HG02798 (cell line): Measurements from ENCODE around the gene SPOCK1.

Experiments
- ATAC-seq: cut with Tn5 transposase; IDR thresholded peaks from one replicate; pipeline ENCODE4 v1.9.1; 2021; ENCODE audit warnings: mild to moderate bottlenecking; ENCODE audit not compliant: unreplicated experiment, poor library complexity

SPOCK1 gene

GRCh38 chr5:137144656-137145055, 354.5 kb downstream of the SPOCK1 start:
- ATAC-seq = no peak

GRCh38 chr5:137142764-137143605, 356.1 kb downstream of the SPOCK1 start:
- peak; percentile 66 for ATAC-seq

DNA sequence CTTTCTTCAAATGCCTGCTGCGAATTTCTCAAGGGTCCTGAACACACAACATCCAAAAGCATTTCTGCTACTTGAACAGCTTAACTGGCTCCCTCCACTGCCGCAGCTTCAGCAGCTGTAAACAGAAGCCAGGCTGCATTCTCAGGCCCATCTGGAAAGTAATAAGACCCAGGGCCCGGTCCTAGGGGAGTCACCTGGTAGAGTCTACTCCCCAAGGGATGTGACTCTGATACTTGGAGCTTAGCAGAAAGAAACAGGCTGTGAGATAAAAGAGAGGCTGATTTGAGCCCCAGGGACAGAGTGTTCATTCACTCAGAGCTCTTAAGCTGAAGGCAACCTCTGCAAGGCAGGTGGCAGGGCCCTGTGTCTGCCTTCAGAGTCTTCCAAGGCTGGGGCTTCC, 356.8 kb downstream of the SPOCK1 start:
- peak; percentile 34 for ATAC-seq

DNA sequence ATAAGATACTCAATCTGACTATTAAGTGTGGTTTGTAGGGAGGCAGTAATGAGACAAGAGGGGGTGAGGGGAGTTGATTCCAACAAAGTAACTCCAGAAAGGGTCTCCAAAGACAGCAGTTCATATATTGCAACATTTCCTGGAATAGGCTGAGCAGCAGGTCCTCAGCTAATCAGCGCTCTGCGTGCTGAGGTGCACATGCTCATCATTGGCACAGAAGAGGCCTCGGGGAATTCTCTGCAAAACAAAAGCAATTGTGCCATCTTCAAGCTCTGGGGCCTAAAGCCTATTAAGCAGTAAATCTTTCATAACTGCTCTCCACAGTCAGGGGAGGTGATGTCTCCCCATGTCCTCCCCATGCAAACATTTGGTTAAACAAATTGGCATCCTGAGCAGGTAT, 357.3 kb downstream of the SPOCK1 start:
- ATAC-seq = no peak

- no peak for ATAC-seq
Measured at GRCh38 chr5:137136991-137137632, 362.0 kb downstream of the SPOCK1 start.

DNA sequence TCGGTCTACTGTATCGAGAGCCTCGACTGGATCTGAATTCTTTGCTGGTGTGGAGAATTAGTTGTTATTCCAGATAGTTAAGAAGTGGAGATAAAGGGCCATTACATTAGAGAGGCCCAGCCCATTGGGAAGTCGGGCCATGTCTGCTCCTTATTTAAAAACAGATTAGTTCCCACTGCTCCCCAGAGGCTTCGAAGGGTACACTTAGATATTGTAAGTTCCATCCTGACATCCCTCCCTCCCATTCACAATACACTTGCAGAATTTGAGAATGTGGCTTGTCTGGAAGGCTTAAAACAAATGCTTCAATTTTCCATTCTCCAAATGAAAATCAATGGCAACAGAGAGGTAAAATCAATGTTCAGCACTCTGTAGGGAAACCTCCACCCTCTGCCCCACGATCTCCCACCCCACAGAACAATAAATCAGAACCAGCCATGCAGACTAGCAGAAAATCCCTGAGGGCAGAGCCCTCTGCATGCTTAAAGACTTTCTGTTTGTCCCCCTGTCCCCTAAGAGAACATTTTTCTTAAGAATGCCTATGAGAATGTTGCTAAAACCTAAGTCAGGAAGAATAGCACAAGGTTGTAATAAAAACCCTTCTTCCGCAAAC, 364.1 kb downstream of the SPOCK1 start:
- no peak for ATAC-seq

- ATAC-seq = no peak
Measured at GRCh38 chr5:137129886-137130680, 369.0 kb downstream of the SPOCK1 start.

GRCh38 chr5:137128012-137128411, 371.1 kb downstream of the SPOCK1 start:
- ATAC-seq = no peak

DNA sequence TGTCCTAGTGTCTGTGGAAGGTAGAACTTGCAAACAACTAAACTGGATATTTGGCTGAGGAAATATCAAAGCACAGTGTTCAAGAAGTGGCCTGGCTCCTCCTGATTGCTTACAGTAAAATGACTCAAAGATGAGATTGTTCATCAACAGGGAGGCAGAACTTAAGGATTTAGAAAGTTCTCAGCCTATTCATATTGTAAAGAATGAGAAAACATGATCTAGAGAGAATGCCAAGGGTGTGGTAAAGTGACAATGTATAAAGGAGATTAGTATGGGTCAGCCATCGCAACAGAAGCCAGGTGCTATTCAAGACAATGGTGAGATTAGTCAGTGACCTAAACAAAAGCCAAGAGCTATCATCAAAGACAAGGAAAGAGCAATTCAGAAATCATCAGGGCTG, 372.3 kb downstream of the SPOCK1 start:
- ATAC-seq = no peak

DNA sequence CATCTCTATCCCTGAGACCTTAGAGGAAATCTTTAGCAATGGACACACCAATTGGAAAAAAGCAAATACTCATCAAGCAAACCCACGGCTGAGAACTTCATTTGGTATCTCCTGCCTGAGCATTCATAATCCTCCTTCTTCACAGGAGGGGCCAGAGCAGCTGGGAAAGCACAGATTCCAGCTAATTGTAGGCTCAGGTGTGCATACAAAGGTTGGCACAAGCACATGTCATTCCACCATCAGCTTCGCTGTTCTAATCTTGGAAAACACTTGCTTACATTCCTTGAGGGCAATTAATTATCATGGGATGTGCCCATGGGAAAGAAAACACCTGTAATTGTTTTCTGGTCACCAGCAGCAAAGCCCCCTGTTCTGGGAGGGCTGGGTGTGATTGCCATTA, 376.6 kb downstream of the SPOCK1 start:
- no peak for ATAC-seq

DNA sequence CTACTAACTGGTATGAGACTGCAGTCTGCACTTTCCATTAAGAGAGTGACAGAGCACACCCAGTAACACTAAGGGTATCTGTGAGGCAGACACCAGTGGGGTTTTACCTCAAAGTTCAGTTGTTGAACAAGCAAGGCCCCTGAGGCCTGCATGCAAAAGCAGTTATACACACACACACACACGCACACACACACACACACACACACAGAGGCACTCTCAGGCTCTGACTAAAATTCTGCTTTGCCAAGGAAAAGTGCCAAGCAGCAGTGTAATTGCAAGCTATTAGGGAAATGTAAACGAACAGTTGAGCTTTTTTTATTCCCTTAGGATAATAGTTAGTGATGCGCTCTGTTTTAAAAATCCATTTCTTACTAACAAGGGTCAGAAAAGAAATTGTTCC, 377.1 kb downstream of the SPOCK1 start:
- ATAC-seq = no peak

- ATAC-seq = no peak
Measured at GRCh38 chr5:137119321-137119720, 379.8 kb downstream of the SPOCK1 start.

DNA sequence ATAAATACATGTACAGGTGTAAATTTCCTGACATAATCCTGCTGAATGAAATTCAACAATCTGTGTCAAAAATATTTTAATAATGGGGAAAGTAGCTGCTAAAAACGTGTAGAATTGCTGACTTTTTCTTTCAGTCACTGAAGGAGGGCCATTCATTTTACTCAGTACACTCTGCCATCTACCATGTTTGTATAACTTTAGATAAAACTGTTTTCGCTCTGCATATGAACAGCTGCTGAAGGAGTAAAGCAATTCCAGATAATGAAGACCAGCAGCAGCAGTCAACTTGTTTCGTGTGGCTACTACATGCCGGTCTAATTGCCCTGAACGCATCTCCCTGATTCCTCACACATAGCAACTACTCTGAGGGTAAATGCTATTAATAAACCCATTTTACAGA, 380.5 kb downstream of the SPOCK1 start:
- no peak for ATAC-seq

DNA sequence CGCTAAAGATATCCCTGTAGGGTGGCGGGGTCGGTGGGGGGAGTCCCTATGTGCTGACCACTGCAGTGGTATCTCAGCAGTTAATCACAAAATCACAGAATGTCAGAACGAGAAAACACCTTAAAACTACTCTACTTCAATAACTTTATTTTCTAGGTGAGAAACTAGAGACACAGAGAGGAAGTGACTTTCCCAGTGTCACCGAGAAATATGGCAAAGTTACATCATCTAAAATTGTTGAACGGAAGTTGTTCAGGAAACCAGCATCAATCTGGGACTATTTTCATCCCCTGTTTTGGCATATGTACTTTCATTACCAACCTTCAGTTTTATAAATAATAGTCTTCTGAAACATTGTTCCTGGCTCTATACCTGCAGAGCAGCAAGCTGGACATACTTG, 384.0 kb downstream of the SPOCK1 start:
- ATAC-seq = no peak

DNA sequence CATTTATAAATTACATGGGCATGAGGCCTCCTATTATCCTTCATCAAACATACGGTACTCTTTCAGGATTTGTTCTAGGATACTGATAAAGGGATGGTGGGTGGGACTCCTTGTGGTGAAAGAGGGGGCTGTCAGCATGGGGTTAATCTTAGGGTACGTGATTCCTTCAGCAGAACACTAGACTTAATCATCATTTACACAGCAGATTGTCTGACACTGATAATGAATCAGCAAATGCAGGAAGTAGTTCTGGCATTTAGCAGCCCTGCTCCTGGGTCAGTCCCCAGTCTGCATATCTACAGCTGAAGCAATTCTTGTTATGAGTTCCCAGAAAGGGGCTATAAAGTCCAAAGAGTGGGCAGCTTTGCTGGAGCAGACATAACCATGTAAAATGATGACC, 384.6 kb downstream of the SPOCK1 start:
- ATAC-seq = no peak

GRCh38 chr5:137113939-137114338, 385.2 kb downstream of the SPOCK1 start:
- no peak for ATAC-seq

DNA sequence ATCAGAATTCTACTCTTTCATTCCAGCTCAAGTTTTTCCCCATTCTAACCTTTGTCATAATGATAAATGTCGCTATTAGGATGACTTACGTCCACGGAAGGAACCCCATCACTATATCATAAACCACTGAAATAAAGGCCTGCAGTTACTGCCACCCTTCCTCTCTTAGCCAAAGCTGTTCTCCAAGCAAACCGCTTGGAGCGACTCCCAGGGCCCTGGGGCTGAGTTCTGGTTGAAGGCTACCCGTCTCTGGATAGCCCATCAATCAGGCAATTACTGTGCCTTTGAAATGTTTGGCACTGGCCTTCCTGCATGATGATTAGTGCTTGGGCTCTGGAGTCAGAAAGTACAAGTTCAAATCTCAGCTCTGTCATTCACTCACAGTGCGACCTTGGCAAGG, 386.0 kb downstream of the SPOCK1 start:
- ATAC-seq = no peak

DNA sequence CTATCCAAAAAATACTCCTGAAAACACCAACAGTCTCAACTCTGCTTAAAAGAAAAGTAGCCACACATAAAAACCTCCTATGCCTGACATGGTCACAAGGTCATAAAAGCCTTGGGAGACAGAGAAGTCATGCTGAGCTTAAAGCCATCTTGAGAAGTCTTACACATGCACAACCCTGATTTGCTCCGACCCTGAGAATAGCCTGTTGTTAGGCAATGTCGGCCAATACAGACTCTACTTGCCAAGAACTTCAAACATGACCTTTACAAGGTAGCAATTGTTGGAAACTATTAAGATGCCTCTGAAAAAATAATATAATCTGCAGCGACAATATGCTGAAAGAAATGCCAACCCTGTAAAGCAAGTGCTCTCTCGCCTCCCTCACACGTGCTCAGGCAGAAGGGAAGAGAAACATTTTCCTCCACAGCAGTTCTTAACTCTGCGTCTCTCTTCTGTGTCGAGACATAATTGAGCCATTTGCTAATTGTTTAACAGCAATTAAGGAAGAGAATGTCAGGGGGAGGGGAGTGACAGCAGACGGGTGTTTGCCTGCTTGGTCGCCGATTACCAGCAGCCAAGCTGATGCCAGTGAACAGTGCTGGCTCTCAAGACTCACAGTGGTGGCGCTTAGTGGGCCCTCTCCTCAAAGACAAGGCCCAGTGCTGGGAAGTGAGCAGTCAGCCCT, 393.6 kb downstream of the SPOCK1 start:
- no peak for ATAC-seq

- no peak for ATAC-seq
Measured at GRCh38 chr5:137101544-137101943, 397.6 kb downstream of the SPOCK1 start.

GRCh38 chr5:137099651-137100050, 399.5 kb downstream of the SPOCK1 start:
- ATAC-seq = no peak
